ENCODE data around the gene DCHS2.

DNA sequence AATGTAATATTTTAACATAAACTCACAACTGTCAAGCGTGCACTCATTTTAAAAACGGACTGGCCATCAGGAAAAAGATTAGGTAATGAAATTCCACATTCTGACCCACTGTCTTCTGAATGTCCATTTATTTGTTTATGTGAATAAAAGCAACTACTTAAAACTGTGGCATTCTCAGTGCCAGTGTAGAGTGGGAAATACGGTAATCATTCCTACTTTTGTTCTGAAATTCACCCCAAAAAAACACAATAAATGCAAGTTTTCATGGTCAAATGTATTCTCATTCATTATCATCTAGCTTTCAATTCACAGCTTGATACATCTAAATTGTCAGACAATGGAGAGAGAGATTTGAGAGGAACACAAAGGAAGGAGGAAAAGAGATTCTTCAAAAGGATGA is 260.9 kb downstream of the DCHS2 start:
- TF ChIP-seq, protein P1, sequence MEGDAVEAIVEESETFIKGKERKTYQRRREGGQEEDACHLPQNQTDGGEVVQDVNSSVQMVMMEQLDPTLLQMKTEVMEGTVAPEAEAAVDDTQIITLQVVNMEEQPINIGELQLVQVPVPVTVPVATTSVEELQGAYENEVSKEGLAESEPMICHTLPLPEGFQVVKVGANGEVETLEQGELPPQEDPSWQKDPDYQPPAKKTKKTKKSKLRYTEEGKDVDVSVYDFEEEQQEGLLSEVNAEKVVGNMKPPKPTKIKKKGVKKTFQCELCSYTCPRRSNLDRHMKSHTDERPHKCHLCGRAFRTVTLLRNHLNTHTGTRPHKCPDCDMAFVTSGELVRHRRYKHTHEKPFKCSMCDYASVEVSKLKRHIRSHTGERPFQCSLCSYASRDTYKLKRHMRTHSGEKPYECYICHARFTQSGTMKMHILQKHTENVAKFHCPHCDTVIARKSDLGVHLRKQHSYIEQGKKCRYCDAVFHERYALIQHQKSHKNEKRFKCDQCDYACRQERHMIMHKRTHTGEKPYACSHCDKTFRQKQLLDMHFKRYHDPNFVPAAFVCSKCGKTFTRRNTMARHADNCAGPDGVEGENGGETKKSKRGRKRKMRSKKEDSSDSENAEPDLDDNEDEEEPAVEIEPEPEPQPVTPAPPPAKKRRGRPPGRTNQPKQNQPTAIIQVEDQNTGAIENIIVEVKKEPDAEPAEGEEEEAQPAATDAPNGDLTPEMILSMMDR (IDR thresholded peaks at IDR 0.05), result no peak
- TF ChIP-seq POLR2A (IDR thresholded peaks at IDR 0.05), result no peak
